Activated B cell treated with CpG ODN at 0.5 μM for 24 hours (primary cell): ENCODE data around the gene CCR9. TPM values are rescaled to one million over a fixed set of nuclear protein-coding genes. Genes with fewer than 3 reads are reported as not detected.
A peak's percentile ranks its signal among the peaks of the same experiment; 100 is the strongest.

Experiments used
- ATAC-seq: fragments of 200-7000 bp; cut with Tn5 transposase; one replicate; pipeline ENCODE4 v1.10.0; 2021; ENCODE audit warnings: low read depth, mild to moderate bottlenecking, moderate library complexity
- CTCF ChIA-PET: fragments of 350-600 bp; sonication (Branson Sonifier 250); formaldehyde crosslinking; loops from one replicate; lab custom pipeline; 2021; ENCODE audit warnings: antibody characterized with exemption; lab: Charles Lee
- POLR2A ChIA-PET: fragments of 350-600 bp; sonication (Branson Sonifier 250); formaldehyde crosslinking; loops from one replicate; lab custom pipeline; 2021; ENCODE audit warnings: antibody characterized with exemption; lab: Charles Lee
- DNase-seq: peaks from one replicate; pipeline ENCODE4 v3.0.0; 2022
- H3K27ac Mint-ChIP-seq: one replicate; pipeline ENCODE4 v1.8.0; 2020; ENCODE audit warnings: mixed read lengths
- H3K27me3 Mint-ChIP-seq: one replicate; pipeline ENCODE4 v1.8.0; 2021; ENCODE audit warnings: mixed read lengths
- H3K36me3 Mint-ChIP-seq: one replicate; pipeline ENCODE4 v1.8.0; 2021; ENCODE audit warnings: low read depth, mixed read lengths
- H3K4me1 Mint-ChIP-seq: one replicate; pipeline ENCODE4 v1.8.0; 2021; ENCODE audit warnings: mixed read lengths
- H3K4me3 Mint-ChIP-seq: one replicate; pipeline ENCODE4 v1.8.0; 2020; ENCODE audit warnings: mild to moderate bottlenecking, mixed read lengths
- H3K9me3 Mint-ChIP-seq: one replicate; pipeline ENCODE4 v1.8.0; 2020; ENCODE audit warnings: mixed read lengths
- CTCF ChIP-seq: fragments of 200-600 bp; IDR thresholded peaks from one replicate; pipeline ENCODE4 v1.8.0; 2022; ENCODE audit warnings: antibody characterized with exemption, mild to moderate bottlenecking
- intact Hi-C: fragments of 100-400 bp; cut with micrococcal nuclease; formaldehyde crosslinking; loops from one replicate; pipeline ENCODE4 v1.15.1; 2024
- total RNA-seq: library from RNA; stranded (reverse); gene quantifications from 2 replicates; pipeline ENCODE4 v1.2.3, GENCODE V29; 2022

Gene CCR9
- total RNA-seq, 1 donor from 2014 or later, result 0.84 TPM

GRCh38 chr3:45895686-45896468, 9.5 kb downstream of the CCR9 start:
- TF ChIP-seq CTCF, result no peak
- Mint-ChIP-seq H3K27ac (no peak overlapping the region), H3K9me3 (no peaks in the 10 kb centered on the region), H3K36me3 (no peaks in the 10 kb centered on the region), H3K4me1 (peaks cover 40% of the 10 kb centered on the region), H3K27me3 (no peaks in the 10 kb centered on the region), H3K4me3 (no peak overlapping the region)
- intact Hi-C loops, result no loop called here
- ChIA-PET POLR2A (no interaction called here), CTCF (interaction anchor here (0.6 kb wide), 1 partner anchor 170 kb away, joined by 3 read pairs; no protein-coding TSS in a partner anchor)
- DNase-seq (no peak), ATAC-seq (no peak)

GRCh38 chr3:45896956-45897355, 10.6 kb downstream of the CCR9 start:
- intact Hi-C loops, result no loop called here
- no peak for DNase-seq
- Mint-ChIP-seq H3K4me3 (no peak overlapping the region), H3K9me3 (no peaks in the 10 kb centered on the region), H3K4me1 (peaks cover 31% of the 10 kb centered on the region), H3K36me3 (no peaks in the 10 kb centered on the region), H3K27me3 (no peaks in the 10 kb centered on the region), H3K27ac (no peak overlapping the region)
- POLR2A ChIA-PET, result no interaction called here
- ATAC-seq, result no peak
- TF ChIP-seq CTCF, result no peak
- CTCF ChIA-PET, result no interaction called here

DNA sequence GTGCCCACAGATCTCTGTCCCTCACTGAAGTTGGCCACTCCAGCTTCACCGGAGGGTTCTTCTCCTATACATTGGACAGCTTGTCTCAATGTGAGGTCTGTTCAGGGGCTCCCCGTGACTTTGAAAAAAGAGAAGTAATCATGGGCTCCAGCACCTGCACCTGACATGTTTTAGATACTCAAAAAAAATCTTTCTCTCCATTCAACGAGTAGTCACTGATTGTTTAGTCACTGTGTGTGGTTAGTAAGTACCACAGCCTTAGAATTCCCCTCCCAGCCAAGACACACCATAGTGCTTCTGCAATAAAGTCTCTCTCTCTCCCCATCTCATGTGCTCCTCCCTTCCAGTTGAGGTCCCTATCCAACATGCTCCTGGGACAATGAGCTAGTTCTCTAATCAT, 18.6 kb downstream of the CCR9 start:
- POLR2A ChIA-PET, result interaction anchor here (0.8 to 1.8 kb wide), 3 partner anchors 12 to 64 kb away, joined by 3 to 8 read pairs (median 3); partner anchors contain the start of gene LZTFL1
- intact Hi-C loops, result loop anchor here (2.0 to 5.0 kb wide), 3 partner anchors 33 to 63 kb away; partner anchors contain the start of gene LZTFL1

GRCh38 chr3:45905755-45906154, 19.4 kb downstream of the CCR9 start:
- intact Hi-C loops, result loop anchor here (2.0 to 5.0 kb wide), 3 partner anchors 33 to 63 kb away; partner anchors contain the start of gene LZTFL1
- no peaks in the 10 kb centered on the region for H3K9me3 Mint-ChIP-seq
- ChIA-PET POLR2A (interaction anchor here (1.8 kb wide), 1 partner anchor 64 kb away, joined by 8 read pairs; the partner anchor contains the start of gene LZTFL1), CTCF (interaction anchor here (2.8 kb wide), 1 partner anchor 24 kb away, joined by 7 read pairs; no protein-coding TSS in a partner anchor)
- no peaks in the 10 kb centered on the region for H3K36me3 Mint-ChIP-seq
- H3K27ac Mint-ChIP-seq, result no peak overlapping the region
- ATAC-seq, result no peak
- no peaks in the 10 kb centered on the region for H3K27me3 Mint-ChIP-seq
- no peak overlapping the region for H3K4me3 Mint-ChIP-seq
- H3K4me1 Mint-ChIP-seq, result peaks cover 48% of the 10 kb centered on the region
- no peak for TF ChIP-seq CTCF
- DNase-seq, result no peak

More for the DNA sequence above, 18.6 kb downstream of the CCR9 start:
- peaks cover 43% of the 10 kb centered on the region for H3K4me1 Mint-ChIP-seq
- CTCF ChIA-PET, result interaction anchor here (0.7 to 2.8 kb wide), 2 partner anchors 24 to 64 kb away, joined by 3 to 7 read pairs; no protein-coding TSS in a partner anchor
- no peak for TF ChIP-seq CTCF
- H3K9me3 Mint-ChIP-seq, result no peaks in the 10 kb centered on the region
- ATAC-seq (peak; percentile 88), DNase-seq (no peak)
- H3K36me3 Mint-ChIP-seq, result no peaks in the 10 kb centered on the region
- peak overlapping the region; percentile 69 for H3K27ac Mint-ChIP-seq
- H3K27me3 Mint-ChIP-seq, result no peaks in the 10 kb centered on the region
- peak overlapping the region; percentile 12 for H3K4me3 Mint-ChIP-seq
